WTC11 (cell line): ENCODE results near the gene SBNO1.

Experiments used
- ZNF263 ChIP-seq: sonication (generic); formaldehyde crosslinking; IDR thresholded peaks from 2 replicates; pipeline ENCODE4 v1.8.1; 2022; ENCODE audit warnings: low read depth, mild to moderate bottlenecking, moderate library complexity, missing genetic modification reagents
- TF ChIP-seq, protein P1 (sequence below): sonication (generic); formaldehyde crosslinking; IDR thresholded peaks from 2 replicates; pipeline ENCODE4 v1.8.0; 2022; ENCODE audit warnings: mild to moderate bottlenecking, missing genetic modification reagents
- TF ChIP-seq, protein P2 (sequence below): fragments of 200-600 bp; IDR thresholded peaks from 2 replicates; pipeline ENCODE4 v1.8.0; 2022; ENCODE audit warnings: antibody characterized with exemption
- TF ChIP-seq, protein P3 (sequence below): sonication (generic); formaldehyde crosslinking; IDR thresholded peaks from 2 replicates; pipeline ENCODE4 v1.8.1; 2023; ENCODE audit warnings: mild to moderate bottlenecking, missing genetic modification reagents

DNA sequence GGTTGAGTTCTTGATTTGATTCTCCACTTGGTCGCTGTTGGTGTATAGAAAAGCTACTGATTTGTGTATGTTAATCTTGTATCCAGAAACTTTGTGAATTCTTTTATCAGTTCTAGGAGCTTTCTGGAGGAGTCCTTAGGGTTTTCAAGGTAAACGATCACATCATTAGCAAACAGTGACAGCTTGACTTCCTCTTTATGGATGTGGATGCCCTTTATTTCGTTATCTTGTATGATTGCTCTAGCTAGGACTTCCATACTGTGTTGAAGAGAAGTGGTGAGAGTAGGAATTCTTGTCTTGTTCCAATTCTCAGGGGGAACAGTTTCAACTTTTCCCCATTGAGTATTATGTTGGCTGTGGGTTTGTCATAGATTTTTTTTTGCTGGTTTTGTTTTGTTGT is 119.0 kb downstream of the SBNO1 start:
- TF ChIP-seq, protein P1, sequence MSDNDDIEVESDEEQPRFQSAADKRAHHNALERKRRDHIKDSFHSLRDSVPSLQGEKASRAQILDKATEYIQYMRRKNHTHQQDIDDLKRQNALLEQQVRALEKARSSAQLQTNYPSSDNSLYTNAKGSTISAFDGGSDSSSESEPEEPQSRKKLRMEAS (CRISPR knock-in tag) = no peak
- no peak for TF ChIP-seq ZNF263
- TF ChIP-seq, protein P2, sequence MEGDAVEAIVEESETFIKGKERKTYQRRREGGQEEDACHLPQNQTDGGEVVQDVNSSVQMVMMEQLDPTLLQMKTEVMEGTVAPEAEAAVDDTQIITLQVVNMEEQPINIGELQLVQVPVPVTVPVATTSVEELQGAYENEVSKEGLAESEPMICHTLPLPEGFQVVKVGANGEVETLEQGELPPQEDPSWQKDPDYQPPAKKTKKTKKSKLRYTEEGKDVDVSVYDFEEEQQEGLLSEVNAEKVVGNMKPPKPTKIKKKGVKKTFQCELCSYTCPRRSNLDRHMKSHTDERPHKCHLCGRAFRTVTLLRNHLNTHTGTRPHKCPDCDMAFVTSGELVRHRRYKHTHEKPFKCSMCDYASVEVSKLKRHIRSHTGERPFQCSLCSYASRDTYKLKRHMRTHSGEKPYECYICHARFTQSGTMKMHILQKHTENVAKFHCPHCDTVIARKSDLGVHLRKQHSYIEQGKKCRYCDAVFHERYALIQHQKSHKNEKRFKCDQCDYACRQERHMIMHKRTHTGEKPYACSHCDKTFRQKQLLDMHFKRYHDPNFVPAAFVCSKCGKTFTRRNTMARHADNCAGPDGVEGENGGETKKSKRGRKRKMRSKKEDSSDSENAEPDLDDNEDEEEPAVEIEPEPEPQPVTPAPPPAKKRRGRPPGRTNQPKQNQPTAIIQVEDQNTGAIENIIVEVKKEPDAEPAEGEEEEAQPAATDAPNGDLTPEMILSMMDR = no peak
- TF ChIP-seq, protein P3, sequence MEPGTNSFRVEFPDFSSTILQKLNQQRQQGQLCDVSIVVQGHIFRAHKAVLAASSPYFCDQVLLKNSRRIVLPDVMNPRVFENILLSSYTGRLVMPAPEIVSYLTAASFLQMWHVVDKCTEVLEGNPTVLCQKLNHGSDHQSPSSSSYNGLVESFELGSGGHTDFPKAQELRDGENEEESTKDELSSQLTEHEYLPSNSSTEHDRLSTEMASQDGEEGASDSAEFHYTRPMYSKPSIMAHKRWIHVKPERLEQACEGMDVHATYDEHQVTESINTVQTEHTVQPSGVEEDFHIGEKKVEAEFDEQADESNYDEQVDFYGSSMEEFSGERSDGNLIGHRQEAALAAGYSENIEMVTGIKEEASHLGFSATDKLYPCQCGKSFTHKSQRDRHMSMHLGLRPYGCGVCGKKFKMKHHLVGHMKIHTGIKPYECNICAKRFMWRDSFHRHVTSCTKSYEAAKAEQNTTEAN = no peak
